ENCODE data around the gene SACS. TPM values are rescaled to one million over a fixed set of nuclear protein-coding genes. Genes with fewer than 3 reads are reported as not detected.

SACS gene
- total and polyA plus RNA-seq, 2 of the 8 experiments (the other 6 are each of a cell fraction or from before 2014, with no cell fraction given): 11.0 to 54.2 TPM

- peak overlapping the region; percentile 77; the same call in 1 of the 2 replicates for H2BK20ac ChIP-seq (ENCODE audit: low read length)
- no peaks in the 10 kb centered on the region for H3K79me1 ChIP-seq (ENCODE audit: low read depth, low read length)
- FAIRE-seq (no peak), DNase-seq (ENCODE audit: low read depth in 1 of 2, low spot score in 2 of 2) (no peak)
- H3K4me1 ChIP-seq (replicated peaks in 1 of 4; ENCODE audit: control insufficient read depth in 3 of 4, insufficient read depth in 4 of 4, low read length in 3 of 4): peaks cover 0 to 3% (median 0%) of the 10 kb centered on the region in 4 experiments; a peak in 1 of 7 replicates
- WGBS, 2 experiments (ENCODE audit: extremely low coverage in 1 of 2, insufficient coverage in 1 of 2, insufficient read length in 1 of 2, insufficient replicate concordance in 2 of 2, low coverage in 1 of 2, low lambda C conversion rate in 2 of 2, missing lambda C conversion rate in 1 of 2): 93% methylated on average over 15 of the region's 15 CpGs; no CpG with 5 or more reads in 1 of the 2 experiments
- no peak overlapping the region for H4K5ac ChIP-seq (ENCODE audit: insufficient read length, low read depth, low read length)
- H3K27ac ChIP-seq (ENCODE audit: low read depth, low read length): no peak overlapping the region
- ChIA-PET CTCF (ENCODE audit: partially characterized antibody) (interaction anchor here (1.0 to 1.2 kb wide), 2 partner anchors 13 to 41 kb away, joined by 3 read pairs; no protein-coding TSS in a partner anchor), POLR2A (ENCODE audit: partially characterized antibody) (no interaction called here)
- H4K20me1 ChIP-seq (replicated peaks in 1 of 2; ENCODE audit: control insufficient read depth in 1 of 2, insufficient read depth in 2 of 2, low read length in 2 of 2): no peaks in the 10 kb centered on the region
- no peaks in the 10 kb centered on the region for H3K23me2 ChIP-seq (ENCODE audit: low read depth, low read length)
- H2BK5ac ChIP-seq (ENCODE audit: low read depth, low read length): peak overlapping the region; percentile 52; the same call in 1 of the 2 replicates
- H4K8ac ChIP-seq (ENCODE audit: extremely low read depth, insufficient read depth, low read length): no peak overlapping the region
- H3K4ac ChIP-seq (replicated peaks; ENCODE audit: insufficient read length, low read depth, low read length): no peak overlapping the region
- no peak overlapping the region for H3K4me2 ChIP-seq (ENCODE audit: insufficient read depth in 1 of 2, low read depth in 2 of 2, low read length in 2 of 2)
- no peaks in the 10 kb centered on the region for H3K27me3 ChIP-seq (replicated peaks in 1 of 4; ENCODE audit: control insufficient read depth in 3 of 4, extremely low read depth in 1 of 4, insufficient read depth in 3 of 4, low read length in 3 of 4)
- no peak overlapping the region for H4K91ac ChIP-seq (replicated peaks; ENCODE audit: insufficient read length, low read length)
- H3K18ac ChIP-seq (ENCODE audit: extremely low read depth, low read length): no peak overlapping the region; the same call in 1 of the 2 replicates
- H2BK12ac ChIP-seq (ENCODE audit: low read depth, low read length): peak overlapping the region; percentile 6; the same call in 1 of the 2 replicates
- H2AK5ac ChIP-seq (ENCODE audit: low read depth, low read length): no peak overlapping the region; the same call in 1 of the 2 replicates
- H3K56ac ChIP-seq (replicated peaks; ENCODE audit: insufficient read length, low read depth, low read length): no peak overlapping the region
- no peak overlapping the region for H3K23ac ChIP-seq (ENCODE audit: insufficient read length)
- no peaks in the 10 kb centered on the region for H3K9me3 ChIP-seq (ENCODE audit: insufficient read depth in 2 of 2, low read depth in 1 of 2, low read length in 1 of 2)
- H3K9ac ChIP-seq (replicated peaks in 1 of 4; ENCODE audit: extremely low read depth in 1 of 4, low read depth in 3 of 4, low read length in 3 of 4): no peak overlapping the region
- H3K14ac ChIP-seq (ENCODE audit: insufficient read length): no peak overlapping the region
- no peak overlapping the region for H2BK120ac ChIP-seq (replicated peaks; ENCODE audit: low read depth, low read length)
- H3K36me3 ChIP-seq (ENCODE audit: control insufficient read depth in 2 of 4, insufficient read depth in 4 of 4, low read length in 3 of 4): no peaks in the 10 kb centered on the region
- H2BK15ac ChIP-seq (ENCODE audit: low read length): no peak overlapping the region; the same call in 1 of the 2 replicates
- peak overlapping the region; percentile 63; the same call in 1 of the 2 replicates for H2AFZ ChIP-seq (ENCODE audit: low read length)
- H3K79me2 ChIP-seq (ENCODE audit: control insufficient read depth in 1 of 2, insufficient read depth in 2 of 2, low read length in 2 of 2): no peaks in the 10 kb centered on the region
- no peak overlapping the region for H3K4me3 ChIP-seq (ENCODE audit: extremely low read depth in 1 of 4, insufficient read depth in 2 of 4, low read depth in 3 of 4, low read length in 4 of 4)
- TF ChIP-seq HDAC6 (IDR thresholded peaks at IDR 0.05; ENCODE audit: low read depth, low read length): no peak
- no peak for TF ChIP-seq YY1 (IDR thresholded peaks at IDR 0.05; ENCODE audit: low read depth, low read length)
- TF ChIP-seq CREB1 (IDR thresholded peaks at IDR 0.05): no peak
- TF ChIP-seq MAX (IDR thresholded peaks at IDR 0.05): no peak
- no peak for TF ChIP-seq E2F6 (IDR thresholded peaks at IDR 0.05)
- TF ChIP-seq TAF7 (optimal IDR thresholded peaks at IDR 0.05; ENCODE audit: borderline replicate concordance, low read depth, low read length): no peak
- TF ChIP-seq ASH2L (IDR thresholded peaks at IDR 0.05; ENCODE audit: low read length): no peak
- no peak for TF ChIP-seq SIRT6 (IDR thresholded peaks at IDR 0.05; ENCODE audit: low read length)
- no peak for TF ChIP-seq RAD21 (IDR thresholded peaks at IDR 0.05 in 1 of 2, conservative IDR thresholded peaks at IDR 0.05 in 1 of 2; ENCODE audit: low read depth in 2 of 2, low read length in 2 of 2)
- TF ChIP-seq PHF8 (conservative IDR thresholded peaks at IDR 0.05; ENCODE audit: low read depth, low read length): no peak
- no peak for TF ChIP-seq CHD1 (IDR thresholded peaks at IDR 0.05; ENCODE audit: low read depth, low read length)
Measured at GRCh38 chr13:23440821-23441618, 7.5 kb upstream of the SACS start.

Data from H1 (cell line).